GM23338 (cell line): ENCODE data around the gene GPATCH8.

Experiments used
- CREB1 ChIP-seq: fragments of 250-450 bp; sonication (Bioruptor Pico); IDR thresholded peaks from 2 replicates; pipeline ENCODE4 v1.5.0; 2020; ENCODE audit warnings: low read depth, mild to moderate bottlenecking, moderate library complexity
- CTCF ChIP-seq, 2 experiments: fragments of 200-600 bp in 1 of 2; sonication (generic) in 1 of 2; conservative IDR thresholded peaks; 2 replicates each; pipeline versions ENCODE4 v1.5.1 to v1.6.1; 2016 to 2017; ENCODE audit warnings: antibody characterized with exemption in 2 of 2, low read depth in 2 of 2, mild to moderate bottlenecking in 2 of 2, moderate library complexity in 1 of 2

DNA sequence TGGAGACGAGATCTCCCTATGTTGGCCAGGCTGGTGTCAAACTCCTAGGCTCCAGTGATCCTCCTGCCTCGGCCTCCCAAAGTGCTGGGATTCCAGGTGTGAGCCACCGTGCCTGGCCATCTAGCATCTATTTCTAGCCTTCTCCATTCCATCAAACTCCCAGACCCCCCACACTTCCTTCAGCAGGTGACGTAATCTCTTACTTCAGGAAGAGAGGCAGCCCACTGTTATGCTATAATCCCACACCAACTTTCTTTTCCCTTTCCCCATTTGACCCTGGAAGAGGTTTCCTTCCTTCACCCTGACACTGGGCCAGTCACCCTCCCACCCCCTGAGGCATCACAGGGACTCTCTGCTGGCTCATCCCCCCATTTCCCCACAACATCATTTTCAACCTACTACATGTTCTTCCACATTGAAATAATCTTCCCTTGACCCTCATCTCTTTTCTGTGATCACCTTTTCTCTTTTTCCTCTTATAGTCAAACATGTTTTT, 121.3 kb downstream of the GPATCH8 start:
- TF ChIP-seq CTCF (conservative IDR thresholded peaks at IDR 0.05; ENCODE audit: low read depth in 2 of 2) (no peak), CREB1 (CRISPR knock-in tag) (no peak)
